HG03575 (cell line): ENCODE results near the gene CACNB4.

Source experiments
- ATAC-seq: cut with Tn5 transposase; IDR thresholded peaks from one replicate; pipeline ENCODE4 v1.9.1; 2021; ENCODE audit not compliant: unreplicated experiment, insufficient number of reproducible peaks, low FRiP score; ENCODE audit errors: extremely low read depth

The CACNB4 gene

DNA sequence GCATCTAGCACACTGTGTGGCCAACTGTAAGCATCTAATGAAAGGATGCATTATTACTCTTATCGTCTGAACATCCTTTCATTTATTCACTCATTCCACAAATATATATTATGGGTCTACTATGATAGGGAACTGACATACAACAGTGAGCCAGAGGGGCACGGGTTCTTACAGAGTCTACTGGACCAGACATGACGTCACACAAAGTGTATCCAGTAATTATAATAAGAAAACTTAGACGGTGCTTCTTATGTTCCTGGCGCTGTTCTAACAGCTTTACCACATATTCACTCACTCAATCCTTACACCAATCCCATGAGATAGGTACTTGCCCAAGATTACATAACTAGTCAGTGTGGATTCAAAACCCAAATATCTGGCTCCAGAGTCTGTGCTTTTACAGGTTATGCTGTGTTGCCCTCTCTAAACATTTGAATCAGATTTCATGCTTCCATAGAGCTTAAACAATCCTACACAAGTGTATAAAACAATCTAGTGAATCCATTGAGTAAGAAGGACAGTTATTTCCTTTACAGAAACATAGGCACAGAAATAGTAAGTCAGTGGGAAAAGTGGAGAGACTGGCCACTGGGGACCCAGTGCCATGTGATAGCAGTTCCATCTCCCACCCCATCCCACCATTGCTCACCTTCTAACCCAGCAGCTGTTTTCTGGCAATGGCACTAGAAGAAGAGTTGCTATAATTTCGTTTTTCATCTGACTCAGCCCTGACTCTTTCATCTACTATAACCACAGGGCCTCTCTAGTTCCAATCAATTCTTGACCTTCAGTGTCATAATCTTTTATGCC is 246.4 kb downstream of the CACNB4 start:
- ATAC-seq, result no peak

DNA sequence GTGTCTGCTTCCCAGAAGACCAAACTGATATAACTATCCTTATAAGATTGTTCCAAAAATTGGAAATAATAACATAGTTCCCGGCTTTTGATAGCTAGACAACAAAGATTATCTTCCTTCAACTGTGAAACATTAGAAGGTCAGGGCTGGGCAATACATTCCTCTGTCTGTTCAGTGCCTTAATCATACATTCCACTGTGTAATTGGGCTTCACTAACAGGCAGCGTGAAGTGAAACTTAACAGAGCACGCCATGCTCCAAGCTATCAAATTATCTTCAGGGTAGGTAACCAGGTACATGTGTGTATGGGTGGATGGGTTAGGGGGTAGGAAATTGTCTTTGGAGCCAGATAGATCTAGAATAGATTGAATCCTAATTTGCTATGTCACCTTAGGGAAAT is 247.1 kb downstream of the CACNB4 start:
- ATAC-seq, result no peak

DNA sequence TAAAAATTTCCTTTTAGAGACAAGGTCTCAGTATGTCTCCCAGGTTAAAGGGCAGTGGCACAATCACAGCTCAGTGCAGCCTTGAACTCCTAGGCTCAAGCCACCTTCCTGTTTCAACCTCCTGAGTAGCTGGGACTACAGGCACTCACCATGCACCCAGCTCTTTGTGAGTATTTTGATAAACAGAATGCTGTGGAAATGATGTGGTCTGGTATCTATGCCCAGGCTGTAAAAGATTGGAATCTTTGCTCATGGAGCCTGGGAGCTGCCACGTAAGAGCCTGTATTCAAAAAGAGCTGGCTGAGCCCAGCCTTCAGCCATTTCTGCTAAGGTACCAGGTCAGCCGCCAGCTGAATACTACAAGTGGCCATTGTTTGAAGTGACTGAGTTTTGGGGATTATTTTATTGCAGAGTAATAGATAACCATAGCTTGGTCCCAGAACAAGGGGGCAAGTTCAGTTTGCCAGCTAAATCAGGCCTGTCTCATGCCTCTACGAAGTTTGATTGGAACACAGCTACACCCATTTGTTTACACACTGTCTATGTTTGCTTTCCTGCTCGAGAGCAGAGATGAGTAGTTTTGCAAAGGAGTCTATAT is 249.3 kb downstream of the CACNB4 start:
- no peak for ATAC-seq

DNA sequence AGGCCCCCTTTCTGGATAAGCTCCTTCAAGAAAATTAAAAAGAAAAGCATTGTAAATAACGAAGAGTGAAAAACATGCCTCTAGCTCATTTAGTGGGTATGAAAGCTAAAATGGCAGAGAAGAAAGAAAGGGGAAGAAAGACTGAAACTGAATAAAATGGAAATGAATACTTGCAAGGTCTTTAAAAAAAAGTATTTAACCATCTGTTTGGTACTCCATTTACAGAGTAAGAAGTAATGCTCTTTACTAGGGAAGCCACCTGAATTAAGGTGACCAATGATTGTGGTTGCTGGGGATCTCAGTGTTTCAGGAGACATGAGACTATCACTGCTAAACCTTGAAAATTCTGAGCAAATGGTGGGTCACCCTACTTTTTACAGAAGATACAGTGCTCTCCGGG is 253.0 kb downstream of the CACNB4 start:
- ATAC-seq, result peak; percentile 33

GRCh38 chr2:151845481-151845880 is 253.4 kb downstream of the CACNB4 start:
- no peak for ATAC-seq

GRCh38 chr2:151844211-151844896 is 254.5 kb downstream of the CACNB4 start:
- ATAC-seq, result no peak

GRCh38 chr2:151843691-151844061 is 255.2 kb downstream of the CACNB4 start:
- no peak for ATAC-seq

GRCh38 chr2:151842830-151843690 is 255.8 kb downstream of the CACNB4 start:
- no peak for ATAC-seq

DNA sequence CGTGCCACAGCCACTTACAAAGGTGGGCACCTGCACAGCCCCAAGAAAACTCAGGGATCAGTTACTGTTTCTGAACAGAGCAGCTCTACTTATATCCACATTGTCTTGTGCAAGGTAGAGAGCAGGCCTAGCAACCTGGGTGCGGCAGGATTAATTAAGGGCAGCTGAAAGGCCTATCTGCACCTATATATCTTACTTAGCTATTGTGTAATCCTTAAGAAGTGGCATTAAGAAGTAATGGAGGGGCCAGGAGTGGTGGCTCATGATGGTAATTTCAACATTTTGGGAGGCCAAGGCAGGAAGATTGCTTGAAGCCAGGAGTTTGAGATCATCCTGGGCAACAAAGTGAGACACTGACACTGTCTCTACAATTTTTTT is 257.8 kb downstream of the CACNB4 start:
- no peak for ATAC-seq

DNA sequence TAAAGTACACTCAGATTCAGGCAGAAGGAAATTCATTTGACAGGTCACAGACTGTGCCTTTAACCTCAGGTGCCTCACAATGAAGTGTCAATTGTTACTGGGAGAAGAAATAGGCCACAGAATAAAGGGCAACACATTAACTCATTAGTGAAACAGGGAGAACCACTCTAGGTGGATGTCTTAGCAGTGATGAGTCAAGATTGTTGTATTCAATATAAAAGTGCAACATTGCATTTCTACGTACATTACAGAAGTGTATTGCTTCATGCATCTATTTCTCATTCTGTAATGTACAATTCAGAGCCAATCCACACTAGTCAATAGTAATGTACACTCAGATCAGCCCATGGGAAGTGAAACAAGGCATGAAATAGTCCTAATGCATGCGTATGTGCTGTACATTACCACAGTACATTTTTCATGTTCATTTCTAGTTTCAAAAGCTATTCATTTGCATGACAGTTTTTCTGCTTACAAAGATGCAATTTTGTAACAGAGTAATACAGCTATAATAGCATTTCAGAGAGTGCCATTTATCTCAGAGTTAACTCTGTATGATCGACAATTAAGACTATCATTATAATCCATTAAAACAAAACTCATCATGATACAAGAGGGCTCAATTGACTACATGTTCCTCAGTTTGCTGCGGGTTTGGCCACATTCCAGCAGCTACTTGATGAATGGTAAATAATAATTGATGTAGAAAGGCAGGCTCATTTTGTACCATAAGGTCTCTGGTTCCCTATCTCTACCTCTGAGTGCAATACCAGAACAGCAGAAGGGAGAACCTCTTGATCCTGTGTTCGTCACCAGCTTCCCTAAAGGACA is 258.4 kb downstream of the CACNB4 start:
- peak; percentile 98 for ATAC-seq

- ATAC-seq, result no peak
Observed at GRCh38 chr2:151837926-151838325, 260.9 kb downstream of the CACNB4 start.

DNA sequence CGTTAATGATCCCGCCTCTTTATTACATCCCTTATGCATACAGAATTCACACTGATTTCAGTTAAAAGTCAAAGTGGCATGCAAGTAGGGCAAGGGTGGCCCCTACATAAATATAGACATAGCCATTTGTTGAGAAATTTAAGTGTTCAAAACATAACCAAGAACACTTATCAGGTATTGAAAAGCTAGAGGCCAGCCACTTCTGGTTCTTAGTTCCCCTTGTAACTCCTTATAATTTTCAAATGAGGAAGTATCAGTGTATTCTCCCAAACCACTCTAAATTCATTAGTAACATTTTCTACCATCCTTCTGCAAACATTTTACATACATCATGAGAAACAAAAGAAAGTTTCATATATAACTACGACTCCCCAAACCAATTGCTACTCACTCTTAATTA is 264.9 kb downstream of the CACNB4 start:
- peak; percentile 70 for ATAC-seq

GRCh38 chr2:151830961-151831360 is 267.9 kb downstream of the CACNB4 start:
- ATAC-seq, result no peak

DNA sequence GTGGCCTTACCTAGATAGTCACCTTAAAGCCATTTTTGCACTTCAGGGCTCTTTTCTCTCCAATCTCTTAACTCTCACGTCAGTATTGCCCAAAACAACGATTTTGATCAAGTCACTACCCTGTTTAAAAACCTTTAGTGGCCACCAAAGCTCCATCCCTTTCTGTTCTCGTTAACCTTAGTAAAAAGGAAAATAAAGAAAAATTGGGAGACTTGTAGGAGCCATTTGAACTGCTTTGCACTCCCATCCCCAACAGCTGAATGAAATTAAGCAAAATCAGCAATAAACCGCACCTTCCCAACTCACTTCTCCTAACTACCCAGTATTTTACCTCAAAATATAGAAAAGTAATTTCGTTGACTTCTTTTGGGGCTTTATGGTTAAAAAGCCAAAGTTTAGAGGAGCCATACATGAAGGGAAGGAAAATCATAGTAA is 269.9 kb downstream of the CACNB4 start:
- ATAC-seq, result no peak

DNA sequence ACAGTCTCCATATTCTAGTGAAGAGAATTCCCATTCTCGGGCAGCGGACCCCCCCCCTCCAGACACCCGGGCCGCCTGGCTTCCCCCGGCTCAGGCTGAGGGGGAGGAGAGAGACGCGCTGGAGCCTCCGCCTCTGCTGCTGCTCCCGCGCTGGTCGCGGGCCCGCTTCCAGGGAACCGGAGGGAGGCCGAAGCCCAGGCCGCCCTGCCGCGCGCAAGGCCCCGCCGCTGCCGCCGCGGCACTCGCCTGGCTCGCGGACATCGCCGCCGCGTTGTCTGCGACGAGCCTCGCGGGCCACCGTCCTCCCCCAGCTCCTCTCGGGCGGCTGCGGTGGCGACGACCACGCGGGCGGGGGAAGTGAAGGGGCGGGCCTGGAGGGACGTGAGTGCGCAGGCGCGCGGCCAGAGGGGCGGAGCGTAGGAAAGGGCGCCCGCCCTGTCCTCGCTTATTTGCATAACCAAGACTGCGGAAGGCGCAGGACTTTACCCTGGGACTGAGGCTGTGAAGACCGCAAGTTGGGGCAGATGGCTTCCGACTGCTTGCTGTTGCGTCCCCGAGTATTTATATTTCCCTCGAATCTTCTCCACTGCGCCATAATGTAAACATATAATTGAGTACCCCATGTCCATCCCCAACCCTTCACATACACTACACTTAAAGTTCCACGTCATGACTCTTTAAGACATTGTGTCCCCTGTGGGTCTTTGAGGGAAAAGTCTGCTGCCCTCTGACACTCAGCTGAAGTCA is 270.5 kb downstream of the CACNB4 start, which contains the start of gene ARL5A:
TSS of gene ARL5A (minus strand) at position 279 of the 747 bp plus-strand sequence. CDS start at position 34, 245 bp downstream.
- ATAC-seq, result peak; percentile 90

- no peak for ATAC-seq
Observed at GRCh38 chr2:151827564-151828142, 271.2 kb downstream of the CACNB4 start.

GRCh38 chr2:151826737-151827157 is 272.1 kb downstream of the CACNB4 start:
- ATAC-seq, result no peak
